HG03565 (cell line): ENCODE data around the gene FAM76B.
A peak's percentile ranks its signal among the peaks of the same experiment; 100 is the strongest.
"Not testable (repeated sequence)": the region's sequence is repeated elsewhere in the genome, so short reads cannot be mapped to it uniquely, and the experiment has no call there.

Source experiments
- ATAC-seq: cut with Tn5 transposase; IDR thresholded peaks from one replicate; pipeline ENCODE4 v1.9.1; 2021; ENCODE audit warnings: mild to moderate bottlenecking, moderate library complexity; ENCODE audit not compliant: unreplicated experiment

FAM76B gene

GRCh38 chr11:95789506-95790122, at the start of gene FAM76B:
FAM76B (minus strand) TSS chr11:95789782; CDS start chr11:95789478, 304 bp downstream.
- ATAC-seq: peak; percentile 61

DNA sequence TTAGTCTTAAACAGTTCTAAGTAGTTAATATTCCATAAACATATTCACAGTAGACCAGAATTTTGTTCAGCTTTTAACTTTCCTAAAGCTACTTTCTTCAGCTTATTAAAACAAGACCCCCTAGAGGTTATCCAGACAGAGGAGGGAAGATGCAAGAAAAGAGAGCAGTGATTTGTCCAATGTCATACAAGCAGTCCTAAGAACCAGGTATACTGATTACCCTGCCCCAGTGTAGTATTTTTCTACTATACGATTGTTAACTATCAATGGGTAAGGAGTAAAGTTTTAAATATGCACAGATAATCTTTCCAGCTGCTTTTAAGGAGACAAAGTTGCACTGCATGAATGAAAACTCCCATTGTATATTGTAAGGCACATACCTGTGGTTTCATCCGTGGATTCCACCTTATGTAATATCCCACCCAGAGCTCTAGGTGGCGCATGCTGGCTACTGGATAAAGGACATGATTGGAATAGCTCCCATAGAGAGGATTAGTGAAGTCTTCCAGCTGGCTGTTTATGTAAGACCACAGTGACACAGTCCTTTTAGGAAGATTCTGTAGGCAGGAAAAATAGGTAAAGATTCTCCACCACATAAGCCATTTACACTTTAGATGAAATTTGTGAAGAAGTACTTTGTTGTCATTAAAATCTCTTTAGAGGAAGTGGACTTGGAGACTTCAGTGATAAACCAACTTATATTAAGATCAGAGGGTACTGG, 46.3 kb upstream of the FAM76B start:
- peak; percentile 76 for ATAC-seq

GRCh38 chr11:95835351-95835750, 45.8 kb upstream of the FAM76B start:
- no peak for ATAC-seq

DNA sequence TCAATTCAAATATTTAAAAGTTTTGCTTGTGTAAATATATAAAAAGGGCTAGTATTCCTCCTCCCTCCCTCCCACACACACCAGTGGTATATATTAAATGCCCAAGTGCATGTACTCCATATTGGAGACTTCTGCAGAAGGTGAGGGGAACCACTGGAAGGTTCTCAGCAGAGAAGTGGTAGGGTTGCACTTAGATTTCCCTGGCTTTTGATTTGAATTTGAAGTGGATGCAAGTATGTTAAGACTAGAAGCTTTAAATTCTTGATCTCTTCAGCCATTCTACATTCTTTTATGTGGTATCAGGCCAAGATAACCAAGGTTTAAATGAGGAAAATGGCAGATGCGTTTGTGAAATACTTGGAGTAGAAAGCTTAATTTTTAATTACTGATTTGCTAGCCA, 43.8 kb upstream of the FAM76B start:
- no peak for ATAC-seq

- no peak for ATAC-seq
Measured at GRCh38 chr11:95832763-95833162, 43.2 kb upstream of the FAM76B start.

DNA sequence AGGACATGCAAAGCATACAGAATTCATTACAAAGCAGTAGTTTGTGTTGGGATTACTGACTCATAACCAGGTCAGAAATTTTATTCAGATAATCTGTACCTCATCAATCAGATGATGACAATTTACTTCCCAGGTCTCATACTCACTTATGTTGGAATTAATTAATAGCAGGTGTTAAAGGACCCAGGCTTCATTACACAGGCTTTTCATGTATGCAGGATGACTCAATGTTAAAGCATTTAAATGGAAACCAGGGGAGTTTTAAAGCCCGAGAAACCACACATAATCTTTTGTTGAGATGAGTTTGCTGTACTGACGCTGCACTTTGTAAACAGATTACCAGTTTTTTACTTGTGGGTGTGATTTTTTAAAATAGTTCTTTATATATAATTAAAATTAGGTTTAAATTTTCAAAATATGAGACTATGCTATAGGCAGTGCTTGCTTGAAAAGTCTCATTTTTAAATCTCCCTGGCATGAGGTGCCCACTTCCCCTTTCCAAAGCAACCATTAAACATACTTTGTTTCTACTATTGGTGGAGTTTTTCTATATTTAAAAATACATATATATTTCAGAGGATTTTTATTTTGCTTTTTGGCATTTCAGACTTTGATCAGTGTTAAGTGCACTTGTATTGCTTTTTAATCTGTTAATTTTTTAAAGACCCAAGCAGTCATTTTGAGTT, 41.8 kb upstream of the FAM76B start:
- no peak for ATAC-seq

- ATAC-seq: no peak
Measured at GRCh38 chr11:95829580-95830259, 40.1 kb upstream of the FAM76B start.

- ATAC-seq: no peak
Measured at GRCh38 chr11:95827696-95828095, 38.1 kb upstream of the FAM76B start.

- ATAC-seq: no peak
Measured at GRCh38 chr11:95821640-95822039, 32.1 kb upstream of the FAM76B start.

DNA sequence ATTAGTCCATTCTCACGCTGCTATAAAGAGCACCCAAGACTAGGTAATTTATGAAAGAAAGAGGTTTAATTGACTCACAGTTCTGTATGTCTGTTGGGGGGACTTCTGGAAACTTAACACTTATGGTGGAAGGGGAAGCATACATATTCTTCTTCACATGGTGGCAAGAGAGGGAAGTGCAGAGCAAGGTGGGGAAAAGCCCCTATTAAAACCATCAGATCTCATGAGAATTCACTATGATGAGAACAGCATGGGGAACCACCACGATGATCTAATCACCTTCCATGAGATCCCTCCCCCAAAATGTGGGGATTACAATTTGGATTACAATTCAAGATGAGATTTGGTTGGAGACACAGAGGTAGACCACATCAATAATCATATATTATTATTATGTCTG, 26.5 kb upstream of the FAM76B start:
- no peak for ATAC-seq

- not testable (repeated sequence) for ATAC-seq
Measured at GRCh38 chr11:95811052-95811451, 21.5 kb upstream of the FAM76B start.

- not testable (repeated sequence) for ATAC-seq
Measured at GRCh38 chr11:95806464-95806863, 16.9 kb upstream of the FAM76B start.

DNA sequence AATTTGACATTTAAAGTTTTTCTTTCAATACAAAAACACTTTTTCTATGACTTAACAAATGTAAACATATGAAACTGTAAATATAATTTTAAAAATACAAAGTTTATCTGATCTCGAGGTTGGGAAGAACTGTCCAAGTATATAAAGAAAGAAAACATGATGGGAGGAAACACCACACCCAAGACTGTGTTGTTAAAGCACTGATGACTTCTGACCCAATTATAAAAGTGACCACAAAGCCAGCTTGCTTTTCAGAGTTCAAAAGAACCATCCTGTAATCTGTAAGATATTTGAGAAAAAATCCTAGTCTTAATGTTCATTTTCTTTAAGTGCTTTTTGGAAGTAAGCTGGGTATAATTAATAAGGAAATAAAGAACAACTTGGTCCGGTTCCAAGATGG, 16.3 kb upstream of the FAM76B start:
- ATAC-seq: no peak

- no peak for ATAC-seq
Measured at GRCh38 chr11:95803973-95804372, 14.4 kb upstream of the FAM76B start.

DNA sequence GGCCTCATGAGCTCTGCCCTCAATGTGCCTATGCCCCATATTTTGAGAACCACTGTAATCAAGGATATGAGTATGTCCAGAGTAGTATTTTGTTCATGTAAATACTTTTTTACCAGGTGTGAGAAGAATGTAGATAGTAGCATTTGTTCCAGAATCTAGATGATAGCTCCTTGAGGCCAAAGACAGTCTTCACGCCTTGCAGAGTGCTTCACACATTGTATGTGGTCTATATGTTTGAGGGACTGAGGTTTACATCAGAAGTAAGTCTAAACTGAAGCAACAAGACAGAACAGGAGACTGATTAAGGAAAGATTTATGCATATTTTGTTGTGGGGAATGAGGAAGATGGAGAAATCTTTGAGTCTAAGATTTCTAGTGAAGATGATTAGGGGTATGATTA, 13.2 kb upstream of the FAM76B start:
- no peak for ATAC-seq

- no peak for ATAC-seq
Measured at GRCh38 chr11:95800438-95800837, 10.9 kb upstream of the FAM76B start.

- no peak for ATAC-seq
Measured at GRCh38 chr11:95799546-95799945, 10.0 kb upstream of the FAM76B start.

GRCh38 chr11:95796501-95796900, 6.9 kb upstream of the FAM76B start:
- ATAC-seq: no peak

DNA sequence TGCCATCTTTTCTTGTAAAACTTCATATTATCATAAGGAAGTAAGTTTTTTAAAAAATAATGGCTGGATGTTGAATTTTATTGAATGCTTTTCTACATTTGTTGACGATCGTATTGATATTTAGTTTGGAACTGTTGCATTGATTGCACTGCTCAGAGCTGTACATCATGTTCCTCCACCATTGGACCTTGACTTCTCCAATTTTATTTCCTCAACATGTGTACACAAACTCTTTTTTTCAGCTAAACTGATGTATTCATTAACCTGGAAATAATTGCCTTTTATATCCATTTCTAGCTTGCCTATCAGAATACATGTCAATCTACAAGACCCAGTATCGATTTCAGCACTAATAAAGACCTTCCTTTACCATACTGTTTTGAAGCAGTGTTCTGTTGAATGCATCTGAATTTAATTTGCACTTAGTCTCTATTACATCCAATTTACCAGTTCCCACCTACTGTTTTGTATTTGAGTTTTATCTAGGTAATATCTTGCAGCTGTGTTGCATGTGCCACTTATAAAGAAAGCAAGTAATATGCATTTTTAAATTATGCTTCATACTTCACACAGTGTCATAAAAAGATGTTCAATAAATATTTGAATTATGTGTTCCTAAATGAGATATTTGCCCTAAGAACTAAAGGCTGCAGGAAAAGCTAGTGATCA, 6.2 kb upstream of the FAM76B start:
- ATAC-seq: no peak

- ATAC-seq: no peak
Measured at GRCh38 chr11:95794086-95794485, 4.5 kb upstream of the FAM76B start.

DNA sequence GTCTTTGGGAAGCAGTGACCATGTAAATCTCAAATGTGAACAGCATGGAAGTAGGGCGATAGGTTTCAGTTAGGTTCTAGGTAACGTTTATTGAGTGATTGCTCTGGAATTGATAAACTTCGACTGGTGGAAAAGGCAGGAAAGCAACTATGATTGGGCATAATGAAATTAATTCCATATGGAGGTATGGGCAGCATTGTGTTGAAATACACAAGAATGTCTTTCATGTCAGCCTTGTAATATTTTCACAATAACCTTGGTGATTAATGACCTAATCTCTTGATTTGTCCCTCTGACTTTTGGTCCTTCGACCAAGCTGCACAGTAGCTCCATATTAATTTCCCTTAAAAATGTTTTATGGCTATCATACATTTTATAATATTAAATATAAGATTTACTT, 3.5 kb upstream of the FAM76B start:
- ATAC-seq: no peak
